HUES6 (cell line): Measurements from ENCODE around the gene ASXL3.

Experiments
- H3K27ac ChIP-seq: 2 replicates; pipeline ENCODE4 v1.7.0; 2013; ENCODE audit warnings: low read depth, mild to moderate bottlenecking, low read length, inconsistent platforms
- H3K27me3 ChIP-seq: 2 replicates; pipeline ENCODE4 v1.6.1; 2013; ENCODE audit warnings: low read length; ENCODE audit not compliant: control insufficient read depth, insufficient read depth
- H3K36me3 ChIP-seq: 2 replicates; pipeline ENCODE4 v1.6.1; 2013; ENCODE audit warnings: low read length; ENCODE audit not compliant: control insufficient read depth, insufficient read depth
- H3K4me1 ChIP-seq: 2 replicates; pipeline ENCODE4 v1.6.1; 2013; ENCODE audit warnings: low read length; ENCODE audit not compliant: control insufficient read depth, insufficient read depth
- H3K4me3 ChIP-seq: 2 replicates; pipeline ENCODE4 v1.5.1; 2013; ENCODE audit warnings: low read depth, low read length
- H3K9ac ChIP-seq: one replicate; pipeline ENCODE4 v1.6.1; 2013; ENCODE audit warnings: mild to moderate bottlenecking, low read length
- H3K9me3 ChIP-seq: 2 replicates; pipeline ENCODE4 v1.6.1; 2013; ENCODE audit warnings: low read depth, low read length; ENCODE audit not compliant: control insufficient read depth, insufficient read depth

The ASXL3 gene

GRCh38 chr18:33696332-33697162 is 118.5 kb downstream of the ASXL3 start:
- no peaks in the 10 kb centered on the region for H3K9me3 ChIP-seq
- no peak overlapping the region for H3K4me3 ChIP-seq
- no peak overlapping the region for H3K27ac ChIP-seq
- H3K9ac ChIP-seq = no peak overlapping the region
- H3K27me3 ChIP-seq = no peaks in the 10 kb centered on the region
- no peaks in the 10 kb centered on the region for H3K36me3 ChIP-seq
- no peaks in the 10 kb centered on the region for H3K4me1 ChIP-seq

- Histone ChIP-seq H3K4me3 (no peak overlapping the region), H3K4me1 (no peaks in the 10 kb centered on the region), H3K9me3 (no peaks in the 10 kb centered on the region), H3K27me3 (no peaks in the 10 kb centered on the region), H3K27ac (no peak overlapping the region), H3K36me3 (no peaks in the 10 kb centered on the region), H3K9ac (no peak overlapping the region)
These were observed 119.5 kb downstream of the ASXL3 start for GRCh38 chr18:33697498-33697897.

- H3K4me1 ChIP-seq = no peaks in the 10 kb centered on the region
These were observed 121.4 kb downstream of the ASXL3 start for GRCh38 chr18:33699372-33699771.

GRCh38 chr18:33700513-33700976 is 122.5 kb downstream of the ASXL3 start:
- Histone ChIP-seq H3K4me1 (no peaks in the 10 kb centered on the region), H3K27me3 (no peaks in the 10 kb centered on the region), H3K9ac (no peak overlapping the region), H3K36me3 (no peaks in the 10 kb centered on the region), H3K4me3 (no peak overlapping the region), H3K9me3 (no peaks in the 10 kb centered on the region), H3K27ac (no peak overlapping the region)

More at GRCh38 chr18:33699372-33699771, 121.4 kb downstream of the ASXL3 start:
- Histone ChIP-seq H3K9me3 (no peaks in the 10 kb centered on the region), H3K4me3 (no peak overlapping the region), H3K27ac (no peak overlapping the region), H3K9ac (no peak overlapping the region), H3K27me3 (no peaks in the 10 kb centered on the region), H3K36me3 (no peaks in the 10 kb centered on the region)

GRCh38 chr18:33702625-33703024 is 124.6 kb downstream of the ASXL3 start:
- Histone ChIP-seq H3K27ac (no peak overlapping the region), H3K4me1 (no peaks in the 10 kb centered on the region), H3K4me3 (no peak overlapping the region), H3K9me3 (no peaks in the 10 kb centered on the region), H3K9ac (no peak overlapping the region), H3K36me3 (no peaks in the 10 kb centered on the region), H3K27me3 (no peaks in the 10 kb centered on the region)

GRCh38 chr18:33706391-33706790 is 128.4 kb downstream of the ASXL3 start:
- Histone ChIP-seq H3K27me3 (no peaks in the 10 kb centered on the region), H3K36me3 (no peaks in the 10 kb centered on the region), H3K9me3 (no peaks in the 10 kb centered on the region), H3K9ac (no peak overlapping the region), H3K27ac (no peak overlapping the region), H3K4me3 (no peak overlapping the region), H3K4me1 (no peaks in the 10 kb centered on the region)

- no peaks in the 10 kb centered on the region for H3K27me3 ChIP-seq
These were observed 130.9 kb downstream of the ASXL3 start for GRCh38 chr18:33708876-33709275.

GRCh38 chr18:33710269-33710668 is 132.2 kb downstream of the ASXL3 start:
- H3K4me1 ChIP-seq = no peaks in the 10 kb centered on the region
- H3K27ac ChIP-seq = no peak overlapping the region
- H3K9me3 ChIP-seq = no peaks in the 10 kb centered on the region
- no peak overlapping the region for H3K4me3 ChIP-seq
- no peak overlapping the region for H3K9ac ChIP-seq
- H3K27me3 ChIP-seq = no peaks in the 10 kb centered on the region
- H3K36me3 ChIP-seq = no peaks in the 10 kb centered on the region

More at GRCh38 chr18:33708876-33709275, 130.9 kb downstream of the ASXL3 start:
- no peak overlapping the region for H3K4me3 ChIP-seq
- H3K36me3 ChIP-seq = no peaks in the 10 kb centered on the region
- H3K9ac ChIP-seq = no peak overlapping the region
- H3K9me3 ChIP-seq = no peaks in the 10 kb centered on the region
- no peak overlapping the region for H3K27ac ChIP-seq
- H3K4me1 ChIP-seq = no peaks in the 10 kb centered on the region

- Histone ChIP-seq H3K27ac (no peak overlapping the region), H3K36me3 (no peaks in the 10 kb centered on the region), H3K4me1 (no peaks in the 10 kb centered on the region), H3K27me3 (no peaks in the 10 kb centered on the region), H3K9me3 (no peaks in the 10 kb centered on the region), H3K4me3 (no peak overlapping the region), H3K9ac (no peak overlapping the region)
These were observed 133.5 kb downstream of the ASXL3 start for GRCh38 chr18:33711514-33711913.

GRCh38 chr18:33712719-33713118 is 134.7 kb downstream of the ASXL3 start:
- Histone ChIP-seq H3K9me3 (no peaks in the 10 kb centered on the region), H3K9ac (no peak overlapping the region), H3K27ac (no peak overlapping the region), H3K36me3 (no peaks in the 10 kb centered on the region), H3K4me3 (no peak overlapping the region), H3K4me1 (no peaks in the 10 kb centered on the region), H3K27me3 (no peaks in the 10 kb centered on the region)

- Histone ChIP-seq H3K4me1 (no peaks in the 10 kb centered on the region), H3K27ac (no peak overlapping the region), H3K9me3 (no peaks in the 10 kb centered on the region), H3K9ac (no peak overlapping the region), H3K27me3 (no peaks in the 10 kb centered on the region), H3K4me3 (no peak overlapping the region), H3K36me3 (no peaks in the 10 kb centered on the region)
These were observed 138.2 kb downstream of the ASXL3 start for GRCh38 chr18:33716061-33716683.
